Stimulated activated CD8-positive, alpha-beta memory T cell treated with anti-CD3 and anti-CD28 coated beads, Interleukin-15, amount 100 ng/mL, for 4 hours (primary cell): Measurements from ENCODE around the gene MAP1S.
A peak's percentile ranks its signal among the peaks of the same experiment; 100 is the strongest.

Experiments
- DNase-seq, 2 donors: peaks; one replicate each; pipeline ENCODE4 v3.0.0-alpha.2; 2020; ENCODE audit warnings: low read depth in 2 of 2

Gene MAP1S

DNA sequence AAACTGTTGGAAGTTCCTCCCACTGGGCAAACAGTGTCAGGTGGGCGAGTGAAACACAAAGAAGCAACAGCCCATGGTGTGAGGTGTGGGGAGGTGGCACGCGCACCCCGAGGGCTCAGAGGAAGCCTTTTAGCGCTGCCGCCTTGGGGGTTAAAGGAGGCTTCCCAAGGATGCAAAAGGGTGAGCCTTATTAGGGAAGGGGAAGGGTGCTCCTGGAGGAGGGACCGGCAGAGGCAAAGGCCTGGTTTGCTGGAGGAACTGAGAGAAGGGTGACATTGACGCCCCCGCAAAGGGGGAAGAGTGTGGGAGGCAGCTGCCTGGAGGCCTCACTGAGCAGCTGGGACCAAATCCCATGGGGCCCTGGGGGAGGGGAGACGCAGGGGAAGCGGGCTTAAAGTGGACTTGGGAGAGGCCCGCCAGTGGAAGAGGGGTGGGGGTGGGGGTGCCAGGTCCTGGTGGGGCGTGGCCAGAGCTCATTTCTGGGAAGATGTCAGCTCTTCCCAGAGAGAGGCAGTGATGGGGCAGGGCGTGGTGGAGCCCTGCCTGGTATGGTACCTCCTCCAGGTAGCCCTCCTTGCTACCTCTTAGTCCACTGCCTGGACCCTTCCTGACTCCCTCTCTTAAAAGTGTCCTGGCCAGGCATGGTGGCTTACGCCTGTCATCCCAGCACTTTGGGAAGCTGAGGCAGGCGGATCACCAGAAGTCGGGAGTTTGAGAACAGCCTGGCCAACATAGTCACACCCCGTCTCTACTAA is 20.0 kb downstream of the MAP1S start:
- DNase-seq = no peak

DNA sequence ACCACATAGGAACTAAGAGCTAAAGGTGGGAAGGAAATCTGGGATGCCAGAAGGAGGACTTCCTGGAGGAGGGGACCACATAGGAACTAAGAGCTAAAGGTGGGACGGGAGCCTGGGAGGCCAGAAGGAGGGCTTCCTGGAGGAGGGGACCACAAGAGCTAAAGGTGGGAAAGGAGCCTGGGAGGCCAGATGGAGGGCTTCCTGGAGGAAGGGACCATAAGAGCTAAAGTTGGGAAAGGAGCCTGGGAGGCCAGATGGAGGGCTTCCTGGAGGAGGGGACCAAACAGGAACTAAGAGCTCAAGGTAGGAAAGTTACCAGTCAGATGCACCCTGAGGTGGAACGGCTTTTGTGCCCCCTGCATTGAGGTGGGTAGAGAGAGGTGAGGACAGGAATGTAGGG is 22.2 kb downstream of the MAP1S start:
- DNase-seq = no peak

DNA sequence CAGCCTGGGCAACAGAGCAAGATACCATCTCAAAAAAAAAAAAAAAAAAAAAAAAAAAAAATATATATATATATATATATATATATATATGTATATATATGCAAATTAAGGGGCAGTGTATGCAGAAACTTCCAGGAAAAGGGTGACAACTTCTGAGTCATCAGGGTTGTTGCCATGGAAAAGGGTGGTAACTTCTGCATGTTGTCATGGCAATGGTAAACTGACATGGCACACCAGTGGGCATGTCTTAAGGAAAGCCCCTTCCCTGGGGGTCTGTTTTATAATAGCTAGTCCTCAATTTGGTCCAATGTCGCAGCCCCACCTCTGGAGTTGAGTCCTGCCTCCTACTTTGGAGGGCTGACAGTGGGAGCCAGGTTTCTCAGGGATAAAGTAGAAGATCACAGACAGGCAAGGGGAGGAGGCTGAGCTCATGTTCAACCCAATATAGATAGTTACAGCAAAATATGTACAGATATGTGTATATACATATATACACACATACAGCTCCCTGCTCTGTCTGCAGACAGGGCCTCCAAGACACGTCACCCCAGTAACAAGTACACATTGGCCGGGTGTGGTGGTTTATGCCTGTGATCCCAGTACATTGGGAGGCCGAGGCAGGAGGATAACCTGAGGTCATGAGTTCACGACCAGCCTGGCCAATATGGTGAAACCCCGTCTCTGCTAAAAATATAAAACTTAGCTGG is 24.7 kb downstream of the MAP1S start:
- DNase-seq = no peak

- DNase-seq = peak; percentile 83 to 88
These were observed 28.2 kb downstream of the MAP1S start for GRCh38 chr19:17747205-17748098.

- DNase-seq = no peak
These were observed 29.8 kb downstream of the MAP1S start for GRCh38 chr19:17748884-17749638.

DNA sequence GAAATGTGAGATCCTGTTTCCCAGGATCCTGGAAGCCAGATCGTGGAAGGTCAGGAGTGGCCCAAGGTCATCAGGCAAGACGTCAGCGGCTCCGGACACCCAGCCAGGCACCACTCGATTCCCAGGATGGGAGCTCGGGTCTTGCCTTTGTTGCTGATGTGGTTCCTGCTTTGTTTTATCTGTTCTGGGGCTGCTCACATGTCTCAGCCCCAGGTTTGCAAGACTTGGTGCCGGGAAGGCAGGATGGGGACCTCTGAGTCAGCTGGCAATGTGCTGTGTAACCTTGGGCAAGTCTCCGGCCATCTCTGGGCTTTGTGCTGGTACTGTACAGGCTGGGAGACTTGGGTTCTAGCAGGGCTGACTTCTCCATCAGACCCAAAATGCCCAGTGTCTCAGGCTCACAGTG is 30.6 kb downstream of the MAP1S start:
- DNase-seq = no peak

GRCh38 chr19:17751103-17751911 is 32.0 kb downstream of the MAP1S start, which contains the start of gene FCHO1:
TSS of gene FCHO1 (plus strand) at chr19:17751477. CDS start at chr19:17755165, 3,688 bp downstream.
- peak; percentile 77 to 85 for DNase-seq

DNA sequence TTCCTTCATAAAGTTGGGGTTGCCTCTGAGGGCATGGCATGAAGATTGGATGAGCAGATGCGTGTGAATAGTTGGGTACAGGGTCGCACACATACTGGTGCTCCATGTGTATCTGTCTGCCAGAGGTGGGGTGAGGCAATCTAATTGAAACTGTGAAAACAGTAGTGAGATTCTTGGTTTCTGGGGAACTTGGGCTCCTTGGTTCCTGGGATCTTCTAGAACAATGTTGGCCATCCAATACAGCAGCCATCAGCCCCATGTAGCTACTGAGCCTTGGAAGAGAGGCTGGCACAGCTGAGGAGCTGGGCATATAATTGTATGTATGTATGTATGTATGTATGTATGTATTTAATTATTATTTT is 32.6 kb downstream of the MAP1S start:
- no peak for DNase-seq

GRCh38 chr19:17752865-17753639 is 33.8 kb downstream of the MAP1S start:
- no peak for DNase-seq

DNA sequence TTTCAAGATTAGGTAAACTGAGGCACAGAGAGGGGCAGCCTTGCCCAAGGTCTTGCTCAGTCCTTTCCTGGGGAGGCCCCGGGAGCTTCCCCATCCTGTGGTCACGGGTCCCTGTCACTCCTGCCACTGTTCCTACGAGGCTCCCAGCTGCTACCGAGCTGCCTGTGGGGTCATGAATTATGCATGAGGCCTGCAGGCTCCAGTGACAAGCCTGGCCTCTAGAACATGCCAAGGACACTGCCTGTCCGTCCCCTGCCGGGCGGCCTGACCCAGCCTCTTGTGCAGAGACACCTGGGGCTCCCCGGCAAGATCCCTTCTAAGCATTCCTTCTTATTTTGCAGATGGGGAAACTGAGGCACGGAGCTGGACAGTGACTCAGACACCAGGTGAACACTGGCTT is 34.7 kb downstream of the MAP1S start:
- DNase-seq = no peak

DNA sequence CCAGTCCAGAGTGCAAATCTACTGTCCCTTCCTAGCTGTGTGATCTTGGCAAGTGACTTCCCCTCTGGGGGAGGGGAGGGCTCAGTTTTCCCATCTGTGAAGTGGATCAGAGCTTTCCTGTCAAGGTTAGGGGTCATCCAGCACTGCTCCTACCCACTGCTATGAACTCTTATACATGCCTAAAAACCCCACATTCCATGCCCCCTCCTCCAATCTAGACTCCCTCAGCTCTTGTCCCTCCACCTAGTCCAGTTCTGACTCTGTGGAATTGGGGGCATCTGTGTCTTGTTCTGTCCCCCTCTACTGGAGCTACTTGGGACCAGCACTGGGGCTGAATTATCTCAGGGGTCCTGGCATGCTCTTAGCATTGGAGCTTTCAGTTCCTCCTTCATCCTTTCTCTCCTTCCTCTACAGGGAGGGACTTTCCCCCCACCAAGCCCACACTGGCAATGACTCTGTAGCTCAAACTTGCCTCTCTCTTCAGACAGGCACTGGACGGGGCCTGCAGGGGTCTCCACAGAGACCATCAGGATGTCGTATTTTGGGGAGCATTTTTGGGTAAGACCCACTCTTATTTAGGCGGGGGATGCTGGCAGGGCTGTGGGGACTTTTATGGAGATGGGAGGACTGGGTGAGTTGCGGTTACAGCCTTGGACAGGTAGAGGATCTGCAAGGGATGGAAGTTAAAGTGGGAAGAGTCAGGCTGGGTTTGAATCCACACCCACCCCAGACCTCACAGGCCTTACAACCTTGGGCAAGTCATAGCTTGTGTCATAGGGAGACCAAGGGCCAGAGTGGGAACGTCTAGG is 35.6 kb downstream of the MAP1S start:
- no peak for DNase-seq

- no peak for DNase-seq
These were observed 36.2 kb downstream of the MAP1S start for GRCh38 chr19:17755443-17755890.

DNA sequence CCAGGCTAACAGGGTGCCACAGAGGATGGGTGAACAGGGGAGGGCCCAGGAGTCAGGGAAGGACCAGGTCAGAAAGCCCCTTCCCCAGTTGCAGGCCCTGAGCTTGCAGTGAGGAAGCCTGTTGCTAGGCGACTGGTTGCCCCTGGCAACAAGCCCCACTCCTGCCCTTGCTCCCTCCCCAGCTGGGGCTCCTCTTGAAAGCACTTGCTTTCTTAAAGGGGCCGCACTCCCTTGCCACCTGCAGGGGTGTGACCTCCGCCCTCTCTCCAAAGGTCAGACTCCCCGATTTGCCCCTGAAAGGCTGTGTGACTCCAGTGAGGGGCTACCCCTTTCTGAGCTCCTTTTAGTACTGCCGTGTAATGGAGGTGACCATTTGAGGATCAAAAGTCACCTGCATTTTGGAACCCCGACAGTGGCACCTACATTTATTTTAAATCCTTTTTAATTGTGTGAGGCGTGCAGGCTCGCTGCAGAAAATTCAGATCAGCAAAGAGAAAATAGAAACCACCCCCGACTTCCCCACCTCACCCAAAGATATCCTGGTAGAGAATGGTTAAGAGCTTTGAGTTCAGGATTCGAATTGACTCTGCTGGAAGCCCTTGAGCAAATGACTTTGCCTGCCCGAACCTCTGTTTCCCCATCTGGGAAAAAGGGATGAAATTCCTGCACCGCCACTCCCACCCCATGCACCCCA is 36.8 kb downstream of the MAP1S start:
- no peak for DNase-seq

- DNase-seq = no peak
These were observed 37.8 kb downstream of the MAP1S start for GRCh38 chr19:17757125-17757524.

DNA sequence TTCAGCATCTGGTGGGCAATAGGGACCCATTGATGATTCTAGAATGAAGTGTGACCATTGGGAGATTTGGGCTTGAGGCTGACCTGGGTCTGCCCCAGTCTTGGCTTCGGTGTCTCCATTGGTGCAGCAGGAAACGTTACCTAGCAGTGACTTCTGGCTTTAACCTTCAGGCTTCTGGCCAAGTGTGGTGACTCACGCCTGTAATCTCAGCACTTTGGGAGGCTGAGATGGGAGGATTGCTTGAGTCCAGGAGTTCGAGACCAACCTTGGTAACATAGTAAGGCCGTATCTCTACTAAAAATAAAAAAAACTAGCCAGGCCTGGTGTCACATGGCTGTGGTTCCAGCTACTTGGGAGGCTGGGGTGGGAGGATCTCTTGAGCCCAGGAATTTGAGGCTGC is 39.2 kb downstream of the MAP1S start:
- no peak for DNase-seq

- DNase-seq = no peak
These were observed 41.9 kb downstream of the MAP1S start for GRCh38 chr19:17761148-17761547.

DNA sequence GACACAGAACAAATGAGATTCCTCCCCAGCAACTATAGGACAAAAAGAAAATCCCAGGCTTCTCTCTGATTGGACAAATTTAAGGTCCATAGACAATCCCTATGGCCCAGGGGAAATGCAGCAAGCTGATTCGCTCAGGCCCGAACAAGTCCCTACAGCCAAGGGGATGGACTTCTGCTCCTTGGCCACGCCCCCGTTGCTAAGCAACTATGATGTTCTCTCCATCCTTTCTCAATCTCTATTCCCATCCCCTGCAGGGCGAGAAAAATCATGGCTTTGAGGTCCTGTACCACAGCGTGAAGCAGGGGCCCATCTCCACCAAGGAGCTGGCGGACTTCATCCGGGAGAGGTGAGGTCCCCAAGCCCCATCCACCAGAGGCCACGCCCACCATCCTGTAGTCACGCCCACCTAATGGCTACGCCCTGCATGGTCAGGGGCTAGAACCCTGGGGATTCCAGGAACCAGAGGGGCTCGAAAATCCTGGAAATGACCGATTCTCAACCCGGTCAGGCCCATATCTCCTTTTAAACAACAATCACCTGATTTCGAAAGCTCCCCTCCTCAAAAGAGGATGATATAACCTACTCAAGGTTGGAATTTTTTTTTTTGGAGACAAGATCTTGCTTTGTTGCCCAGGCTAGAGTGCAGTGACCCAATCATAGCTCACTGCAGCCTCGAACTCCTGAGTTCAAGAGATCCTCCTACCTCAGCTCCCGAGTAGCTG is 43.4 kb downstream of the MAP1S start:
- no peak for DNase-seq

DNA sequence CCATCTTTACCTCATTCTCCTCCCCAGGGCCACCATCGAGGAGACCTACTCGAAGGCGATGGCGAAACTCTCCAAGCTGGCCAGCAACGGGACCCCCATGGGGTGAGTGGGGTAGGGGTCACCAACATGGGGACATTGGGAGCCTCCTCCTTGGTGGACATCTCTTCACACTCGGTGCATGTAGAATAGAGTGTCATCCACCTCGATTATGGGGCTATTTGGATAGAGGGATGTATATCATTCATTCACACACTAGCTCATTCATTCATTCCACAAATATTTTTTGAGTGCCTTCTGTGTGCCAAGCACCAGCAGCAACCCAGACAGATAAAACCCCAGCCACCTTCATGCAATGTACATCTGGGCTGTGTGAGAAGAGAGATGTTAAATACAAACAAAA is 45.1 kb downstream of the MAP1S start:
- DNase-seq = no peak
